Duodenal mucosa (tissue), 2 donors: Measurements from ENCODE around the gene KRT23.

ENCODE experiments used
- H3K27ac ChIP-seq: one replicate; pipeline ENCODE4 v1.7.0; 2013; ENCODE audit warnings: low read depth, low read length
- H3K27me3 ChIP-seq, 2 donors: one replicate each; pipeline ENCODE4 v1.7.0; 2013; ENCODE audit warnings: low read length in 2 of 2, control low read depth in 1 of 2; ENCODE audit not compliant: insufficient read depth in 2 of 2, control insufficient read depth in 1 of 2
- H3K36me3 ChIP-seq, 2 donors: one replicate each; pipeline ENCODE4 v1.7.0; 2013; ENCODE audit warnings: low read length in 2 of 2, control low read depth in 1 of 2; ENCODE audit not compliant: insufficient read depth in 2 of 2, control insufficient read depth in 1 of 2
- H3K4me1 ChIP-seq, 2 donors: one replicate each; pipeline ENCODE4 v1.7.0; 2013; ENCODE audit warnings: low read length in 2 of 2, control low read depth in 1 of 2; ENCODE audit not compliant: insufficient read depth in 2 of 2, control insufficient read depth in 1 of 2
- H3K4me3 ChIP-seq, 2 donors: one replicate each; pipeline ENCODE4 v1.7.0; 2013; ENCODE audit warnings: low read length in 2 of 2, low read depth in 1 of 2
- H3K9ac ChIP-seq, 2 donors: one replicate each; pipeline ENCODE4 v1.7.0; 2013; ENCODE audit warnings: low read length in 2 of 2, low read depth in 1 of 2
- H3K9me3 ChIP-seq, 2 donors: one replicate each; pipeline ENCODE4 v1.7.0; 2013; ENCODE audit warnings: low read length in 2 of 2, control low read depth in 1 of 2; ENCODE audit not compliant: control insufficient read depth in 1 of 2

KRT23 gene

DNA sequence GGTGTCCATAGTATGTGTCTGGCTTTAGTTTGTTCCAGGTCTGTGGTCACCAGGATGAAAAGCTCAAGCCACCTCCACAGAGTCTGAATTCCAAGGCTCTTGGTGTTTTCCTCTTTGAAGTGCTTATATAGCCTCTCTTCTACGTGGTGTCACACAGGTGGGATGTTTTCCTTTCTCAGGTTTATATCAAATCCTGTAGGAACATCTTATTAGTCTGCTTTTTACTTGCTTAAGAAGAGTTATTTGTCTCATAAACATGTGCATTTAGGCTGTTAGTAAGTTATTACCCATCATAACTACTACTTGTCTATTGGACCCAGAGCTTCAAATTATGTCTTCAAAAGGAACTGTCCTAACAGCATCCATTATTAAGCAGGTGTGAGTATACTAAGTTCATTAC lies 29.4 kb upstream of the KRT23 start, which contains the start of gene KRT39:
KRT39 (minus strand) TSS at position 101 of the 400 bp plus-strand sequence; CDS start at position 9, 92 bp downstream.
- no peak within 1 kb of the TSS for H3K27ac ChIP-seq

DNA sequence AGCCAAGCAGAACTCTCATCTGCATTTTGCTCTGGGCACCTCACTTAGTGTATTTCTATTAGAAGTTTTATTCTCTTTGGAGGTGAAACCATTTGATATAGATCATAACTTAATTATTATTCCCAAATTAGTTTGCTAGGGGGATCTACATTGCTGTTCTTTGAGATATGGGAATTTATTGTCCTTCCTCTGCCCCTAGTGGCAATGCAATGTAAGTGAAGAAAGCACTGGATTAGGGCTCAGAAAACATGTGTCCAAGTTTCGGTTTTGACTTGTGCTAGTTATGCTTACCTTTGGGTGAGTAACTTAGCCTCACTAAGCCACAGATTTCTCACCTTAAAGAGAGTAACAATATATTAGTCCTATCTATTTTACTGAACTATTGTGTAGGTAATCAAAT lies 26.4 kb upstream of the KRT23 start:
- no peaks in the 10 kb centered on the region for H3K27me3 ChIP-seq
- H3K27ac ChIP-seq: no peak overlapping the region
- H3K9ac ChIP-seq: no peak overlapping the region
- H3K4me1 ChIP-seq: no peaks in the 10 kb centered on the region
- H3K4me3 ChIP-seq: no peak overlapping the region
- H3K9me3 ChIP-seq: no peaks in the 10 kb centered on the region
- no peaks in the 10 kb centered on the region for H3K36me3 ChIP-seq

More for the DNA sequence above, 29.4 kb upstream of the KRT23 start, which contains the start of gene KRT39:
- Histone ChIP-seq H3K9ac (no peak within 1 kb of the TSS), H3K36me3 (no peaks in the 10 kb centered on the region), H3K4me3 (no peak within 1 kb of the TSS), H3K9me3 (no peaks in the 10 kb centered on the region), H3K4me1 (no peaks in the 10 kb centered on the region), H3K27me3 (no peaks in the 10 kb centered on the region)

DNA sequence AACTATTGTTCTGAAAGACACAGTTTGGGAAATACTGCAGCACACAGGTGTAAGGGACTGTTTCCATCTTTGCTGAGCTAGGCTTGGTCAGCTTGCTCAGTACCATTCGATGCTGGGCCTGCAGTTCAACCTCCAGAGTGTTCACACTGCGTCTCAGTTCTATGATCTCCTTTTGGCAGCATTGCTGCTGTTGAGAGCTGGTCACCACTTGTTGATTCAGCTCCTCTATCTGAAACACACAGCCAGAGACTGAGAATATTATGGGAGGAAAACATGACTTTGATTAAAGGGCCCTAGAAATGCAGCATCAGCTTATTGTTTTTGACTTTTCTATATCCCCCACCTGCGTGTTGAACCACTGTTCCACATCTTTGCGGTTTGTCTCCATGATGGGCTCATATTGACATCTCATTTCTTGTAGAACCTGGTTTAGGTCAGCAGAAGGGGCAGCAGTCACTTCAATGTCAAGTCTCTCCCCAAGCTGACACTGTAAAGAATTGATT lies 24.7 kb upstream of the KRT23 start:
- Histone ChIP-seq H3K36me3 (no peaks in the 10 kb centered on the region), H3K9ac (no peak overlapping the region), H3K4me3 (no peak overlapping the region), H3K27ac (no peak overlapping the region), H3K27me3 (no peaks in the 10 kb centered on the region), H3K4me1 (no peaks in the 10 kb centered on the region), H3K9me3 (no peaks in the 10 kb centered on the region)

DNA sequence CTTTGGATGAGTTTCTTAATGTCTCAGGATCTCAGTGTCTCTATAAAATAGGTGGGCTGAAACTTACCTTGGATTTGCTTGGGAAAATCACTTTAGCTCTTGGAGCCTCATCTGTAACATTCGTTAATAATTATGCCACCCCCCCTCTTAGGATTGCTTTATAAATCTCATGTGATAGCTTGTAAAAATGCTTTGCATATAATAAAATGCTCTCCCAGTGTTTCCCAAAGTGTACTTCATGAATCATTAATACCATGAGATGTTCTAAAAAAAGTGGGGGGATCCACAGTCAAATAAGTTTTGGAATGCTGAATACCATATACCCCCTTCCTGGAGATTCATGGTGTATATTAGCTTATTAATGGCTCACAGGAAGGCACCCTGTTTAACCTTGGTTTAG lies 24.1 kb upstream of the KRT23 start:
- Histone ChIP-seq H3K4me3 (no peak overlapping the region), H3K36me3 (no peaks in the 10 kb centered on the region), H3K27me3 (no peaks in the 10 kb centered on the region), H3K4me1 (peaks cover 0 to 3% of the 10 kb centered on the region in 2 donors), H3K9me3 (no peaks in the 10 kb centered on the region), H3K9ac (no peak overlapping the region), H3K27ac (no peak overlapping the region)

DNA sequence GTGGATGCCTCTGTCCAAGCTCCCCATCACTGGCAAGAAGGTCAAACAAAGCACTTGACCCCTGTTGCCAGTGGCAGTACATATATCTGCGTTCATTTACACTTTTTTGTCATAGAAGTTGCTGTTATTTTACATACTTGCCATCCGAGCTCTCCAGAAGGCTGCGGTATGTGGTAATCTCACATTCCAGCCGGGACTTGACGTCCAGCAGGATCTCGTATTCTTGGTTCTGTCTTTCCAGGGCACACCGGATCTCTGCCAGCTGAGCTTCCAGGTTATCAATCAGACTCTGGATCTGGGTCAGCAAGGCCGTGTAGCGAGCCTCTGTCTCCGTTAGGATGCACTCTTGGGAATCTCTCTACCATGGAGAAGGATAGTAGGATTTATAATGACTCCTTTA lies 22.7 kb upstream of the KRT23 start:
- Histone ChIP-seq H3K27me3 (no peaks in the 10 kb centered on the region), H3K4me1 (peaks cover 0 to 5% of the 10 kb centered on the region in 2 donors), H3K4me3 (no peak overlapping the region), H3K9ac (no peak overlapping the region), H3K9me3 (no peaks in the 10 kb centered on the region), H3K27ac (no peak overlapping the region), H3K36me3 (no peaks in the 10 kb centered on the region)

DNA sequence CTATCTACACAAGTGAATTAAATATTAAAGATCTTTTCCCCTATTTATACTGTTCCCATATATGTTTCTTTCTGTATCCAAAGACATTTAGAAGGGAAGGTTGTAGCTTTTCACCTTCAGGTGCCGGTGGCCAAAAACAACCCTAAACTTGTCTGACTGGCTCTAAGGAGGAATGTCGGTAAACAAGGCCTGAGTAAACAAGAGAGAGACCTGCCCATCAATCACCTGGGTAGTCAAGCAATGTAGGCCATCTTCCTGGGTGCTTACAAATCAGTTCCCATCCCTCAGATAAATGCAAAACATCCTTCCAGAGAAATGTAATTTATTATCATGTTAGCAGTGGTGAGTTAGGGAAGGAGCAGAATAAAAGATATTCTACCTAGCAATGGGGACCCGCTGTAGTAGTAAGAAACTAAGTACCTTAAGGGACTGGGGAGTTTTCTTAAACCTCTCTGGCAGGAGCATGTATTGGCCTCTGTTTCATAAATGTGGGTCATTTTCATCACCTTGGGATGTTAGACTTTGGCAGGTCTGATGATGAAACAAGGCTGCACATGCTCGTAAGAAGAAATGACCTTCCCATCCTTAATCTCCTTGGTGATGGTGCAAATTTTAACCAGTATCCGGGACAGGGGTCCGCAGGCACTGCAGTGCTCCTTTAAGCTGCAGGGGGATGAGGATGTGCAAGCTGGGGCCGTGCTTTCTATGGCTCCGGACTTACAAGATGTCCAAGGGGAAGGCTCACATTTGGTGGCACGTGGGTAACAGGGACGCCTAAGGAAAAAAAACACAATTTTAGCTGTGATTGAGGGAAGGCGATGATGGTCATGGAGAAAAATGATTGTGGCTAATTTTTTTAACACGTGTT lies 20.9 kb upstream of the KRT23 start:
- H3K9ac ChIP-seq: no peak overlapping the region
- H3K27ac ChIP-seq: no peak overlapping the region
- no peak overlapping the region for H3K4me3 ChIP-seq
- H3K9me3 ChIP-seq: no peaks in the 10 kb centered on the region
- H3K36me3 ChIP-seq: no peaks in the 10 kb centered on the region
- H3K4me1 ChIP-seq: peaks cover 0 to 5% of the 10 kb centered on the region in 2 donors
- no peaks in the 10 kb centered on the region for H3K27me3 ChIP-seq

DNA sequence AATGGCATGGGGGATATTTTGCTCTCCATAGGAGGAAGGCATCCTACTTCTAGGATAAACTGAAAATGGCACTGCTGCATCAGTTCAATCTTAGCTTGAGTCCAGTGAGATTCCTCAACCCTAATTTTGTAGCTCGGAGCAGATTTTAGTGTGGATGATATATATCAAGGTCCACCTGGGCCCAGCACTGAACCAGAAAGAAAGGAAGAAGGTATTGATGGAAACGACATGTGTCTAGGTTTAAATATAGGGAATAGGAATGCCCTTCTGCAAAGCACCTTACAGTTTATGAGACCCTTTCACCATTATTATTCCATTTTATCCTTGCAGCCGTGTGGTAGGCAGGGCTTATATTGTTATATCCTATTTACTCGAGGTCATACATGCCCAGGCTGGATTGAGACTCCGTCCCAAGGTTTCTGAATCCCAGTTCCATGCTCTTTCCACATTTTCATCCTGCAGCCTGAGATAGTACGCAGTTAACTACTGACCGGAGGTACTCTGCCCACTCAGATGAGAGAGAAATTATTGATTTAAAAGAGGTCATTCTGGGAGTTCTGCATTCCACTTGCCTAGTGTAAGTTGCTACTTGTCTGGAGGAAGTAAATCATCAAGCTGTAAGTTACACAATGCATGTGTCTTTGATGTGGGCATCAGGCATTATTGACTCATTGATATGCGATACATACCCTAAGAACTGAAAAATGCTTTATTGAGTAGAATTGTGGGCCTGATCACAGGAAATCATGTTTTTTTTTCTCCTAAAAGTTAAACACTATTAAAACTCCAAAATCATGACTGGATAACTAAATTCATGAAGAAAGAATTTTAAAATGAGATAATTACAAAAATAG lies 19.2 kb upstream of the KRT23 start:
- H3K4me1 ChIP-seq: peaks cover 0 to 5% of the 10 kb centered on the region in 2 donors
- H3K36me3 ChIP-seq: no peaks in the 10 kb centered on the region
- H3K9ac ChIP-seq: no peak overlapping the region
- H3K27ac ChIP-seq: no peak overlapping the region
- no peaks in the 10 kb centered on the region for H3K9me3 ChIP-seq
- no peak overlapping the region for H3K4me3 ChIP-seq
- H3K27me3 ChIP-seq: no peaks in the 10 kb centered on the region

DNA sequence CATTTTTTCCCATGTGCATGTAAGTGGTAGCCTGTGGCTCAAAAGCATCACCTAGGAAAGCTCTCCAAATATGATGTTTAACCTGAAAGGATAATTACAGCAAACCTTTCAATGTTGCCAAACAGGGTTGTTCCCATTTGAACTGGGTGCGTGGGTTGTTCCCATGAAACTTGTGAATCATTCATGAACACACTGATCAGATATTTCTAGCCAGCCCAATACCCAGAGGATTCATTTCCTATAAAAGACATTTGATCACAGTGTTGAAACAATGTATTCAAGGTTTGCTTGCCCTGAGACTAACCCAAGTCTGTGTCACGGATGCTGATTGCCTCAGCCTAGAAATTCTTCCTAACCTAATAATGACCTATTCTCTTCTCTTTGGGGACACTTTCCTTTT lies 16.4 kb upstream of the KRT23 start:
- Histone ChIP-seq H3K9ac (no peak overlapping the region), H3K27me3 (no peaks in the 10 kb centered on the region), H3K36me3 (no peaks in the 10 kb centered on the region), H3K4me1 (peaks cover 9 to 11% of the 10 kb centered on the region in 2 donors), H3K9me3 (no peaks in the 10 kb centered on the region), H3K27ac (no peak overlapping the region), H3K4me3 (no peak overlapping the region)

DNA sequence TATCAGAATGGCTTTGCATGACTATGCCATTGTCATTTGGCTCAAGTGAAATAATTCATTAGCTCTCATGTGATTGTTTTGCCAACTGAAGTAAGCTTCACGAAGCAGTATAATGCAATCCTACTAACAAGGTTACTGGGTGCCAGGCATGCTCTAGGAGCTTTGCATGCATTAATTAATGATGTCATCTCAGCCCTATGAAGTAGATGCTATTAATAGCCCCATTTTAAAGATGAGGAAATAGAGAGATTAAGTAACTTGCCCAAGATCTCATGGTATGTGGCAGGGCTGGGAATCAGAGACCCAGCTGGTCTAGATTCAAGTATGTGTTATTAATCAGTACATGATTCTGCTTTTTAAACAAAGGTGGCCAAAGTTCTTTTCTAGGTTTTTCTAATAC lies 15.2 kb upstream of the KRT23 start:
- Histone ChIP-seq H3K4me1 (peaks cover 9 to 12% of the 10 kb centered on the region in 2 donors), H3K36me3 (no peaks in the 10 kb centered on the region), H3K27ac (no peak overlapping the region), H3K27me3 (no peaks in the 10 kb centered on the region), H3K9ac (no peak overlapping the region), H3K4me3 (no peak overlapping the region), H3K9me3 (no peaks in the 10 kb centered on the region)

DNA sequence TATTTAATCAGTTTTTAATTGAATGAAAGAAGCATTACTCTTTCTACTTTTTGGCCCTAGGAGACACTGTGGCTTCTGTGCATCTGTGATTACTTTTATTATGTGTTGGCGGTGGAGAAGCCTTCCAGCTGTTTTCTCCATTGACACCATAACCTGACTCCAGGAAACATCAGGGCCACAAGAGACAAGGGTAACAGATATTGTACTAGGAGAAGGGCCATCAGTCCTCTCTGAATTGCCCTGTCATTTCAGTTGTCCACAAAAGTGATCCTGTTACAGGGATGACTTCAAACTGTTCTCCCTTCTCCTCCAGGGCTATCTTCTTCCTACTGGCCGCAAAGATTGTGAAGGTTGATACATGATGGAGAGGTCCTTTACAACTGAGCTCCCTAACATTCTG lies 14.7 kb upstream of the KRT23 start:
- Histone ChIP-seq H3K4me3 (no peak overlapping the region), H3K36me3 (no peaks in the 10 kb centered on the region), H3K9ac (no peak overlapping the region), H3K4me1 (peaks cover 9 to 12% of the 10 kb centered on the region in 2 donors), H3K9me3 (no peaks in the 10 kb centered on the region), H3K27me3 (no peaks in the 10 kb centered on the region), H3K27ac (no peak overlapping the region)
